Type B pancreatic cell (in vitro differentiated cells): ENCODE measurements around the gene TREML4. TPM values are rescaled to one million over a fixed set of nuclear protein-coding genes. Genes with fewer than 3 reads are reported as not detected.

Experiments used
- DNase-seq: peaks from one replicate; pipeline ENCODE4 v3.0.0; 2021; ENCODE audit warnings: mixed read lengths; ENCODE audit not compliant: unreplicated experiment; ENCODE audit errors: extremely low spot score
- H3K27ac Mint-ChIP-seq: 2 replicates; pipeline ENCODE4 v1.8.0; 2021; ENCODE audit warnings: mild to moderate bottlenecking, mixed read lengths
- H3K27me3 Mint-ChIP-seq: 2 replicates; pipeline ENCODE4 v1.8.0; 2021; ENCODE audit warnings: mixed read lengths
- H3K36me3 Mint-ChIP-seq: 2 replicates; pipeline ENCODE4 v1.8.0; 2021; ENCODE audit warnings: mixed read lengths
- H3K4me1 Mint-ChIP-seq: one replicate; pipeline ENCODE4 v1.8.0; 2021; ENCODE audit warnings: mixed read lengths; ENCODE audit not compliant: unreplicated experiment
- H3K4me3 Mint-ChIP-seq: 2 replicates; pipeline ENCODE4 v1.8.0; 2021; ENCODE audit warnings: mild to moderate bottlenecking, mixed read lengths
- H3K9me3 Mint-ChIP-seq: 2 replicates; pipeline ENCODE4 v1.8.0; 2021; ENCODE audit warnings: mixed read lengths
- CTCF ChIP-seq: fragments of 200-600 bp; sonication (generic); conservative IDR thresholded peaks from 2 replicates; pipeline ENCODE4 v1.5.0; 2021; ENCODE audit warnings: antibody characterized with exemption, mild to moderate bottlenecking
- total RNA-seq: library from RNA; stranded (reverse); gene quantifications from 2 replicates; pipeline ENCODE4 v1.2.1, GENCODE V29; 2021; ENCODE audit warnings: low replicate concordance

TREML4 gene
- total RNA-seq, 1 donor from 2014 or later, result not detected

DNA sequence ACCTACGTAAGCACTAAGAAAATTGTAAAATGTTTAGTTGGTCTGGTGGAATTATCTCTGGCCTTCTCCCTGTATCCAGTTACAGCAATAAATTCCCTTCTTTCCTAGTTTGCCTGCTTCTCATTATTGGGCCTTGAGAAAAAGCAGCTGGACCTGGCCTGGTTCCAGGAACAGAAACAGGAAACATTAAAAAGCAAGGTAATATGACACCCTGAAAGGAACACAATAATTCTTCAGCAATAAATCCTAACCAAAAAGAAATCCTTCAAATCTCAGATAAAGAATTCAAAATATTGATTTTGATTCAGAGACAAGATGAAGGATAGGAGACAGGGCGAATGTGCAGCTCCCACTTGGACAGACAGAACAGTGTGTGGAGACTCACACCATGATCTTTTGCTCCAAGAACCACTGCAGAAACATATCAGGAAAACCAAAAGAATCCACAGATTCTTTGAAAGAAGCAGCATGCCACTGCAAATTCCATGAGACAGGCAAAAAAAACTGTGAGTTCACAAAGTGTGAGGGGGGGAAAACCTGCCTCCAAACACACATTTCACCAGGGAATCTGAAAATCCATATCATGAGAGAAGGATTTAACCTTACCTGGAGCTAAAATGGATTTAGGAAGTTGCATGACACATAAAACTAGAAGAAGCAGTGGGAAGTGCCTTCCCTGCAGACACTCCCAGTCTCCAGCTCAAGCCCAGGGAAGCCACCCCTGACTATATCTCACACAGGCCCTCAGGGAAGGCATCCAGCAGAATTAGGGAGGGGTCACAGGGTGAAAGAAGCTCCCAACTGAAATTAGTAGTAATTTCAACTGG lies 29.4 kb downstream of the TREML4 start:
- DNase-seq, result no peak
- Mint-ChIP-seq H3K4me1 (peaks cover 29% of the 10 kb centered on the region), H3K27me3 (peaks cover 6% of the 10 kb centered on the region), H3K36me3 (no peaks in the 10 kb centered on the region), H3K9me3 (peaks cover 6% of the 10 kb centered on the region), H3K4me3 (peak overlapping the region; percentile 29), H3K27ac (peak overlapping the region; percentile 55)
- no peak for TF ChIP-seq CTCF

GRCh38 chr6:41258196-41258493 lies 30.0 kb downstream of the TREML4 start:
- TF ChIP-seq CTCF, result no peak
- Mint-ChIP-seq H3K36me3 (no peaks in the 10 kb centered on the region), H3K9me3 (peaks cover 6% of the 10 kb centered on the region), H3K27ac (no peak overlapping the region), H3K27me3 (peaks cover 4% of the 10 kb centered on the region), H3K4me3 (peak overlapping the region; percentile 29), H3K4me1 (peaks cover 29% of the 10 kb centered on the region)
- DNase-seq, result no peak

DNA sequence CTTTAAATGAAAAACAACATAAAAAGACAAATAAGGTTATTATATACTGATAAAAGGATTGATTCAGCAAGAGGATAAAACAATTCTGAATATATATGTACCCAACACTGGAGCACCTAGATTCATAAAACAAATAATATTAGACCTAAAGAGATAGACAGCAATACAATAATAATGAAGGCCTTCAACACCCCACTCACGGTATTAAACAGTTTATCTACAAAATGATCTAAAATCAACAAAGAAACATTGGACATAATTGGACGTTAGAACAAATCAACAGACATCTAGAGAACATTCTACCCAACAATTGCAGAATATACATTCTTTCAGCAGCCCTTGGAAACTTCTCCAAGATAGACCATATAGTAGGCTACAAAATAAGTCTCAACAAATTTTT lies 34.3 kb downstream of the TREML4 start:
- no peaks in the 10 kb centered on the region for H3K36me3 Mint-ChIP-seq
- peaks cover 13% of the 10 kb centered on the region for H3K9me3 Mint-ChIP-seq
- TF ChIP-seq CTCF, result no peak
- no peak overlapping the region for H3K27ac Mint-ChIP-seq
- H3K4me1 Mint-ChIP-seq, result peaks cover 14% of the 10 kb centered on the region
- H3K27me3 Mint-ChIP-seq, result no peaks in the 10 kb centered on the region
- no peak overlapping the region for H3K4me3 Mint-ChIP-seq
- DNase-seq, result no peak

DNA sequence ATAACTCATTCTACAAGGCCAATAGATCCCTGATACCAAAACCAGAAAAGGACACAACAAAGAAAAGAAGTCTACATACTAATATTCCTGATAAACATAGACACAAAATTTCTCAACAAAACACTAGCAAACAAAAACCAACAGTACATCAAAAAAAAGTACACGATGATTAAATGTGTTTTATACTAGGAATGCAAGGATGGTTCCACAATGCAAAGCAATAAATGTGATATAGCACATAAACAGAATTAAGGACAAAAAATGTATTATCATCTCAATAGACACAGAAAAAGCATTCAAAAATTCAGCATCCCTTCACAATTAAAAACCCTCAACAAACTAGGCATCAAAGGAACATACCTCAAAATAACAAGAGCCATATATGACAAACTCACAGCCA lies 35.1 kb downstream of the TREML4 start:
- Mint-ChIP-seq H3K4me1 (peaks cover 5% of the 10 kb centered on the region), H3K9me3 (peaks cover 13% of the 10 kb centered on the region), H3K4me3 (no peak overlapping the region), H3K36me3 (no peaks in the 10 kb centered on the region), H3K27me3 (no peaks in the 10 kb centered on the region), H3K27ac (no peak overlapping the region)
- no peak for DNase-seq
- TF ChIP-seq CTCF, result no peak

- Mint-ChIP-seq H3K27ac (no peak overlapping the region), H3K4me1 (no peaks in the 10 kb centered on the region), H3K9me3 (peaks cover 6% of the 10 kb centered on the region), H3K27me3 (no peaks in the 10 kb centered on the region), H3K4me3 (no peak overlapping the region), H3K36me3 (no peaks in the 10 kb centered on the region)
- DNase-seq, result no peak
- no peak for TF ChIP-seq CTCF
Observed at GRCh38 chr6:41266541-41266940, 38.4 kb downstream of the TREML4 start.
